Natural killer cell (primary cell): Measurements from ENCODE around the gene SLC35G2. TPM values are rescaled to one million over a fixed set of nuclear protein-coding genes. Genes with fewer than 3 reads are reported as not detected.
A peak's percentile ranks its signal among the peaks of the same experiment; 100 is the strongest.

ENCODE experiments used
- ATAC-seq, 3 donors: fragments of 150-1000 bp in 2 of 3; fragments of 200-7000 bp in 1 of 3; cut with Tn5 transposase; 1 replicate in 1 of 3; 2 replicates in 2 of 3; pipeline ENCODE4 v1.10.0; 2021; ENCODE audit warnings: mild to moderate bottlenecking in 2 of 3, moderate library complexity in 2 of 3
- DNase-seq, 2 donors: peaks; one replicate each; pipeline versions ENCODE4 v3.0.0 to v3.0.0-alpha.2; 2013 to 2021; ENCODE audit warnings: mixed read lengths in 1 of 2
- H3K27ac ChIP-seq: one replicate; pipeline ENCODE4 v1.5.1; 2013; ENCODE audit warnings: mild to moderate bottlenecking, low read length
- H3K27me3 ChIP-seq: one replicate; pipeline ENCODE4 v1.6.1; 2013; ENCODE audit warnings: low read length; ENCODE audit not compliant: control insufficient read depth, insufficient read depth
- H3K36me3 ChIP-seq: one replicate; pipeline ENCODE4 v1.6.1; 2013; ENCODE audit warnings: low read length; ENCODE audit not compliant: control insufficient read depth, insufficient read depth
- H3K4me1 ChIP-seq: one replicate; pipeline ENCODE4 v1.6.1; 2013; ENCODE audit warnings: low read length; ENCODE audit not compliant: control insufficient read depth, insufficient read depth
- H3K4me3 ChIP-seq: one replicate; pipeline ENCODE4 v1.5.1; 2013; ENCODE audit warnings: low read length
- H3K9me3 ChIP-seq: one replicate; pipeline ENCODE4 v1.6.1; 2013; ENCODE audit warnings: low read length; ENCODE audit not compliant: control insufficient read depth, insufficient read depth
- H3K27ac Mint-ChIP-seq, 2 donors: one replicate each; pipeline ENCODE4 v1.8.0; 2022; ENCODE audit warnings: mild to moderate bottlenecking in 2 of 2, mixed read lengths in 2 of 2, moderate library complexity in 1 of 2
- H3K27me3 Mint-ChIP-seq, 2 donors: one replicate each; pipeline ENCODE4 v1.8.0; 2022; ENCODE audit warnings: low read depth in 2 of 2, mixed read lengths in 2 of 2
- H3K36me3 Mint-ChIP-seq: one replicate; pipeline ENCODE4 v1.8.0; 2022; ENCODE audit warnings: mixed read lengths
- H3K4me1 Mint-ChIP-seq, 2 donors: one replicate each; pipeline ENCODE4 v1.8.0; 2022; ENCODE audit warnings: mixed read lengths in 2 of 2
- H3K4me3 Mint-ChIP-seq: one replicate; pipeline ENCODE4 v1.8.0; 2022; ENCODE audit warnings: mild to moderate bottlenecking, moderate library complexity, mixed read lengths
- H3K9me3 Mint-ChIP-seq, 2 donors: one replicate each; pipeline ENCODE4 v1.8.0; 2022; ENCODE audit warnings: mixed read lengths in 2 of 2
- WGBS: methylation state at CpG from one replicate; pipeline ENCODE4 v1.1.7; 2013; ENCODE audit warnings: missing lambda C conversion rate; ENCODE audit not compliant: insufficient coverage; 5-methylcytosine and 5-hydroxymethylcytosine counted together
- intact Hi-C: fragments of 100-400 bp; cut with micrococcal nuclease; formaldehyde crosslinking; loops from one replicate; pipeline ENCODE4 v1.14.2; 2022
- total RNA-seq, 4 donors: library from RNA; stranded (reverse); fragments of 120-200 nt in 1 of 4; gene quantifications; one replicate each; pipeline versions ENCODE4 v1.2.3 to v1.2.4, GENCODE V29; 2013 to 2022
- TF ChIP-seq, protein P1 (sequence below): fragments of 200-600 bp; IDR thresholded peaks from one replicate; pipeline ENCODE4 v1.8.0; 2022; ENCODE audit warnings: antibody characterized with exemption

Gene SLC35G2
- total RNA-seq, 3 donors from 2014 or later (not counting 1 experiment from before 2014, with no cell fraction given), result 0.33 TPM; not detected in 2

DNA sequence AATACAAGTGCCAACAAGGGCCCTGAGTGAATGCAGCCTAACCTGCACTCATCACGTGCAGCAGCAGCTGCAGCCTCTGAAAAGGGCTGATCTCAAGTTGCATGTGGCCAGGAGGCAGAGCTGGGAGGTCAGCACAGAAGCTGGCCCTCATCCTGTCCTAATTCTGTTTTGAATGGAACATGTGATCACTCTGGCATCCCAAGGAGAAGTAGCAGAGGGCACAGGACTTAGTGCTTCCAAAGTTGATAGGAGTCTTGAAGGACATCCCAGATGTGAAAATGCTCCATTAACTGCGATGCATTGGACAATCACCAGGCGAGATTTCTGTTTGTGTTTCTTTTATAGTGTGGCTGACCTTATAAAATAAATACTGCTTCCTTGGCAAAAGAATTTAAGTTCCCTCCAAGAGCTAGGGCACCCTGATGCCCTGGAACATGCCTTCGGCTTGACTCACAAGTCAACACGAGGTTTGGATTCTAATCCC lies 35.2 kb upstream of the SLC35G2 start:
- Mint-ChIP-seq H3K27me3 (no peaks in the 10 kb centered on the region), H3K27ac (no peak overlapping the region), H3K36me3 (no peaks in the 10 kb centered on the region), H3K4me3 (no peak overlapping the region), H3K4me1 (peaks cover 14 to 16% of the 10 kb centered on the region in 2 donors), H3K9me3 (no peaks in the 10 kb centered on the region)
- TF ChIP-seq, protein P1, sequence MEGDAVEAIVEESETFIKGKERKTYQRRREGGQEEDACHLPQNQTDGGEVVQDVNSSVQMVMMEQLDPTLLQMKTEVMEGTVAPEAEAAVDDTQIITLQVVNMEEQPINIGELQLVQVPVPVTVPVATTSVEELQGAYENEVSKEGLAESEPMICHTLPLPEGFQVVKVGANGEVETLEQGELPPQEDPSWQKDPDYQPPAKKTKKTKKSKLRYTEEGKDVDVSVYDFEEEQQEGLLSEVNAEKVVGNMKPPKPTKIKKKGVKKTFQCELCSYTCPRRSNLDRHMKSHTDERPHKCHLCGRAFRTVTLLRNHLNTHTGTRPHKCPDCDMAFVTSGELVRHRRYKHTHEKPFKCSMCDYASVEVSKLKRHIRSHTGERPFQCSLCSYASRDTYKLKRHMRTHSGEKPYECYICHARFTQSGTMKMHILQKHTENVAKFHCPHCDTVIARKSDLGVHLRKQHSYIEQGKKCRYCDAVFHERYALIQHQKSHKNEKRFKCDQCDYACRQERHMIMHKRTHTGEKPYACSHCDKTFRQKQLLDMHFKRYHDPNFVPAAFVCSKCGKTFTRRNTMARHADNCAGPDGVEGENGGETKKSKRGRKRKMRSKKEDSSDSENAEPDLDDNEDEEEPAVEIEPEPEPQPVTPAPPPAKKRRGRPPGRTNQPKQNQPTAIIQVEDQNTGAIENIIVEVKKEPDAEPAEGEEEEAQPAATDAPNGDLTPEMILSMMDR, result no peak
- Histone ChIP-seq H3K9me3 (no peaks in the 10 kb centered on the region), H3K27ac (no peak overlapping the region), H3K4me1 (peaks cover 2% of the 10 kb centered on the region), H3K36me3 (no peaks in the 10 kb centered on the region), H3K4me3 (no peak overlapping the region), H3K27me3 (no peaks in the 10 kb centered on the region)
- WGBS, result 89% methylated on average over 5 of the region's 5 CpGs
- intact Hi-C loops, result no loop called here
- ATAC-seq (no peak), DNase-seq (no peak)

DNA sequence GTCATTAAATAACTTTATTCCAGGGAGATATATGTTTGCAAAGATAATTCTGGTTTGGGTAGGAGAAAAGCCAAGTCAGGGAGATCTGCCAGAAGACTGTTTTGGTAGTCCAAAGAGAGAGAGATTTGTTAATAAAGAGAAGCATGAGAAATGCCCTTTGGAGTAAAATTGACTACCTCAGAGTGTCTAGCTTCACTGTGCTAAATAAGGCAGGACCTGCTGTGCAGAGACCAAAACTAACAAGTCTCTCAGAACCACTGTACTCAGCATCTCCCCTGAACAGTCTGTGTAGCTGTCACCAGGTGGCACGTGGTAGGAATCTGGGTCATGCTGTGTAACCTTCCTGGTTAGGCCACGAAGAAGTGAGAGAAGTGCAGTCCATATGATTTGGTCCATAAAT lies 31.6 kb upstream of the SLC35G2 start:
- H3K4me3 Mint-ChIP-seq, result peak overlapping the region; percentile 43
- H3K4me1 Mint-ChIP-seq, result peaks cover 14 to 16% of the 10 kb centered on the region in 2 donors
- peak; percentile 47 to 57 for DNase-seq
- Histone ChIP-seq H3K4me3 (no peak overlapping the region), H3K27ac (peak overlapping the region; percentile 29), H3K27me3 (no peaks in the 10 kb centered on the region), H3K9me3 (no peaks in the 10 kb centered on the region), H3K36me3 (no peaks in the 10 kb centered on the region), H3K4me1 (peaks cover 2% of the 10 kb centered on the region)
- H3K9me3 Mint-ChIP-seq, result no peaks in the 10 kb centered on the region
- intact Hi-C loops, result loop anchor here (2.0 kb wide), 2 partner anchors 35 to 75 kb away; partner anchors contain the start of genes NCK1 and STAG1
- no peaks in the 10 kb centered on the region for H3K36me3 Mint-ChIP-seq
- TF ChIP-seq, protein P1, result no peak
- 0% methylated on average over 2 of the region's 2 CpGs for WGBS
- H3K27ac Mint-ChIP-seq, result peak overlapping the region; percentile 81 to 83
- ATAC-seq, result peak; percentile 93 to 99 (median 97)
- H3K27me3 Mint-ChIP-seq, result no peaks in the 10 kb centered on the region

DNA sequence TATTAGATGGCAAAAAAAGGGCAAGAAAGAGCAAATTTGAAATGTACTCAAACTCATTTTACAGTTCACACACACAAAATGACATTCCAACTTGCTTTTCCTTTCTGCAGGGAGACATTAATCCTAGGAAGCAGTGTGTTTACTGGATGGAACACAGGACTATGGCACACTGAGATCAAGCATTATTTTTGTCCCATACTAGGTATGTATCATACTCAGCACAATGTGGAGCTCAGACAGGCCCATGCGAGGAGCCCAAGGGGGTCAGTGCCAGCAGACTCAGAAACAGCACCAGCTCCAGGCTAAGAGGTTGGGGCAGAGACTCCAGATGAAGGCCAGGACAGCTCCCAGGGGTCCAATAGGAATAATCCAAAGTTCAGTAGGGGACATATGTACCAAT lies 30.8 kb upstream of the SLC35G2 start:
- H3K4me3 ChIP-seq, result no peak overlapping the region
- DNase-seq (no peak), ATAC-seq (no peak)
- peaks cover 2% of the 10 kb centered on the region for H3K4me1 ChIP-seq
- intact Hi-C loops, result no loop called here
- H3K4me1 Mint-ChIP-seq, result peaks cover 14 to 16% of the 10 kb centered on the region in 2 donors
- no peak overlapping the region for H3K27ac Mint-ChIP-seq
- no peaks in the 10 kb centered on the region for H3K27me3 ChIP-seq
- H3K27ac ChIP-seq, result no peak overlapping the region
- no peaks in the 10 kb centered on the region for H3K9me3 Mint-ChIP-seq
- no peaks in the 10 kb centered on the region for H3K36me3 ChIP-seq
- no peaks in the 10 kb centered on the region for H3K9me3 ChIP-seq
- H3K27me3 Mint-ChIP-seq, result no peaks in the 10 kb centered on the region
- no peak overlapping the region for H3K4me3 Mint-ChIP-seq
- H3K36me3 Mint-ChIP-seq, result no peaks in the 10 kb centered on the region
- TF ChIP-seq, protein P1, result no peak
- 100% methylated on average over 1 of the region's 1 CpG for WGBS

DNA sequence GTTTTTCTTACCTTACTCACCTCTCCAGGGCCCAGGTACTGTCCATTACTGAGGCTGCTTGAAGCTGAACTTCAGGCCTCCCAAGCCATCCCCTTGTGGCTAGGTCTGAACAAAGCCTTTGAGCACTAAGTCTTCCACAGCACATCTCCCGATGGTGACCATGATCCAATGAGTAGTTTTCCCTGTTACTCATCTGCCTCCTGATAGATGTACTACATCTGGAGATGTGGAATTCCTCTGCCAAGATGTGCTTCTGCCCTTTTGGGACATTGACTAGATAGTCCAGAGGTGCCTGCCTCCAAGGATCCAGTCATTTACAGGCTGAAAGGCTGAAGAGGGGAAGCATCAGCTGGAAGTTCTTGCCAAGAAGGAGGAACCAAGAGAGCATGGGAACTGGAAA lies 28.9 kb upstream of the SLC35G2 start:
- no peaks in the 10 kb centered on the region for H3K9me3 Mint-ChIP-seq
- TF ChIP-seq, protein P1, result no peak
- no peak overlapping the region for H3K27ac ChIP-seq
- intact Hi-C loops, result no loop called here
- peaks cover 14 to 16% of the 10 kb centered on the region in 2 donors for H3K4me1 Mint-ChIP-seq
- no peaks in the 10 kb centered on the region for H3K36me3 Mint-ChIP-seq
- H3K4me1 ChIP-seq, result peaks cover 2% of the 10 kb centered on the region
- H3K27ac Mint-ChIP-seq, result no peak overlapping the region
- ATAC-seq (no peak), DNase-seq (no peak)
- H3K27me3 Mint-ChIP-seq, result peaks cover 3 to 7% of the 10 kb centered on the region in 2 donors
- H3K9me3 ChIP-seq, result no peaks in the 10 kb centered on the region
- H3K4me3 ChIP-seq, result no peak overlapping the region
- no peaks in the 10 kb centered on the region for H3K27me3 ChIP-seq
- WGBS, result 100% methylated on average over 1 of the region's 1 CpG
- no peaks in the 10 kb centered on the region for H3K36me3 ChIP-seq
- H3K4me3 Mint-ChIP-seq, result no peak overlapping the region
